ENCODE results near the gene CFAP47. TPM values are rescaled to one million over a fixed set of nuclear protein-coding genes. Genes with fewer than 3 reads are reported as not detected.

Gene CFAP47
- total RNA-seq, 1 experiment from 2014 or later, result not detected

- DNase-seq (ENCODE audit: low read depth, low spot score), result no peak
- in situ Hi-C loops (cut with HindIII; ENCODE audit: low pct_unique_long_range_greater_than_20kb, low sequenced_read_pairs), result no loop called here
Observed at GRCh38 chrX:36431819-36432218, 512.3 kb downstream of the CFAP47 start.

GRCh38 chrX:36434522-36434921 lies 515.0 kb downstream of the CFAP47 start:
- no peak for DNase-seq (ENCODE audit: low read depth, low spot score)
- in situ Hi-C loops (cut with HindIII; ENCODE audit: low pct_unique_long_range_greater_than_20kb, low sequenced_read_pairs), result no loop called here

Small RNA genes within 50 kb of the gene (small RNA-seq; reads per million reads assigned to genes)
- 0 reads per million in 2 experiments for gene RNU6-641P

Other genes with a start within 250 kb of the CFAP47 start
- gene MAGEB16, start 121.4 kb upstream of the CFAP47 start, total RNA-seq (2014; rRNA removed; shearing (Covaris generic)), result not detected in 2 replicates

All from SK-MEL-5 (cell line).